Kidney epithelial cell (primary cell): Measurements from ENCODE around the gene PPP1R16B. TPM values are rescaled to one million over a fixed set of nuclear protein-coding genes. Genes with fewer than 3 reads are reported as not detected.

Experiments
- DNase-seq: peaks from one replicate; pipeline ENCODE4 v3.0.0-alpha.2; 2010; ENCODE audit warnings: low read depth
- H3K27me3 ChIP-seq: 2 replicates; pipeline ENCODE4 v1.6.0; 2011; ENCODE audit warnings: low read length; ENCODE audit not compliant: control insufficient read depth, insufficient read depth
- H3K36me3 ChIP-seq: 2 replicates; pipeline ENCODE4 v1.5.1; 2011; ENCODE audit warnings: low read length; ENCODE audit not compliant: control insufficient read depth, insufficient read depth
- H3K4me3 ChIP-seq: 2 replicates; pipeline ENCODE4 v1.5.1; 2011; ENCODE audit warnings: low read depth, mild to moderate bottlenecking, control low read depth, low read length
- CTCF ChIP-seq: IDR thresholded peaks from 2 replicates; pipeline ENCODE4 v1.5.1; 2011; ENCODE audit warnings: mild to moderate bottlenecking, moderate library complexity, low read length, control low read depth, inconsistent platforms; ENCODE audit not compliant: insufficient read depth, poor library complexity, severe bottlenecking
- total RNA-seq: library from RNA; depleted of rRNA; stranded (reverse); fragments of >200 nt; gene quantifications from 2 replicates; pipeline ENCODE4 v1.2.3, GENCODE V29; 2015

The PPP1R16B gene
- total RNA-seq, 1 donor from 2014 or later = 0.13 TPM

- no peak for DNase-seq
- TF ChIP-seq CTCF = no peak
Measured at GRCh38 chr20:38873050-38873581, 67.6 kb downstream of the PPP1R16B start.

GRCh38 chr20:38874460-38875174, 69.1 kb downstream of the PPP1R16B start:
- no peak for TF ChIP-seq CTCF
- no peak for DNase-seq
- Histone ChIP-seq H3K27me3 (peaks cover 12% of the 10 kb centered on the region), H3K36me3 (no peaks in the 10 kb centered on the region), H3K4me3 (no peak overlapping the region)

More at GRCh38 chr20:38873050-38873581, 67.6 kb downstream of the PPP1R16B start:
- Histone ChIP-seq H3K4me3 (no peak overlapping the region), H3K27me3 (peaks cover 12% of the 10 kb centered on the region), H3K36me3 (no peaks in the 10 kb centered on the region)

GRCh38 chr20:38875175-38875993, 69.9 kb downstream of the PPP1R16B start:
- no peak for TF ChIP-seq CTCF
- no peaks in the 10 kb centered on the region for H3K36me3 ChIP-seq
- no peak overlapping the region for H3K4me3 ChIP-seq
- DNase-seq = no peak
- H3K27me3 ChIP-seq = peaks cover 15% of the 10 kb centered on the region

- DNase-seq = no peak
- H3K36me3 ChIP-seq = no peaks in the 10 kb centered on the region
- H3K4me3 ChIP-seq = no peak overlapping the region
- TF ChIP-seq CTCF = no peak
- peaks cover 13% of the 10 kb centered on the region for H3K27me3 ChIP-seq
Measured at GRCh38 chr20:38877483-38877882, 72.0 kb downstream of the PPP1R16B start.

- Histone ChIP-seq H3K4me3 (no peak overlapping the region), H3K27me3 (peaks cover 19% of the 10 kb centered on the region), H3K36me3 (no peaks in the 10 kb centered on the region)
- TF ChIP-seq CTCF = no peak
- peak; percentile 4 for DNase-seq
Measured at GRCh38 chr20:38878866-38879265, 73.4 kb downstream of the PPP1R16B start.
